PC-9 (cell line): ENCODE data around the gene FAM221B.

Experiments
- CTCF ChIP-seq: fragments of 200-600 bp; sonication (generic); conservative IDR thresholded peaks from 2 replicates; pipeline ENCODE4 v1.6.1; 2017; ENCODE audit warnings: mixed run types, antibody characterized with exemption, mild to moderate bottlenecking, moderate library complexity
- EZH2 ChIP-seq: fragments of 200-600 bp; sonication (generic); IDR thresholded peaks from 2 replicates; pipeline ENCODE4 v1.8.0; 2017; ENCODE audit warnings: antibody characterized with exemption, low read depth

GRCh38 chr9:35858458-35858857 lies 29.9 kb upstream of the FAM221B start:
- no peak for TF ChIP-seq CTCF
- TF ChIP-seq EZH2: no peak
